ENCODE data around the gene VAV2. TPM values are rescaled to one million over a fixed set of nuclear protein-coding genes. Genes with fewer than 3 reads are reported as not detected.

Gene VAV2
- total and polyA plus RNA-seq, 2 experiments from 2014 or later = 8.1 to 28.9 TPM

GRCh38 chr9:133800266-133800665 lies 191.9 kb downstream of the VAV2 start (continued):
- TF ChIP-seq, protein P1, sequence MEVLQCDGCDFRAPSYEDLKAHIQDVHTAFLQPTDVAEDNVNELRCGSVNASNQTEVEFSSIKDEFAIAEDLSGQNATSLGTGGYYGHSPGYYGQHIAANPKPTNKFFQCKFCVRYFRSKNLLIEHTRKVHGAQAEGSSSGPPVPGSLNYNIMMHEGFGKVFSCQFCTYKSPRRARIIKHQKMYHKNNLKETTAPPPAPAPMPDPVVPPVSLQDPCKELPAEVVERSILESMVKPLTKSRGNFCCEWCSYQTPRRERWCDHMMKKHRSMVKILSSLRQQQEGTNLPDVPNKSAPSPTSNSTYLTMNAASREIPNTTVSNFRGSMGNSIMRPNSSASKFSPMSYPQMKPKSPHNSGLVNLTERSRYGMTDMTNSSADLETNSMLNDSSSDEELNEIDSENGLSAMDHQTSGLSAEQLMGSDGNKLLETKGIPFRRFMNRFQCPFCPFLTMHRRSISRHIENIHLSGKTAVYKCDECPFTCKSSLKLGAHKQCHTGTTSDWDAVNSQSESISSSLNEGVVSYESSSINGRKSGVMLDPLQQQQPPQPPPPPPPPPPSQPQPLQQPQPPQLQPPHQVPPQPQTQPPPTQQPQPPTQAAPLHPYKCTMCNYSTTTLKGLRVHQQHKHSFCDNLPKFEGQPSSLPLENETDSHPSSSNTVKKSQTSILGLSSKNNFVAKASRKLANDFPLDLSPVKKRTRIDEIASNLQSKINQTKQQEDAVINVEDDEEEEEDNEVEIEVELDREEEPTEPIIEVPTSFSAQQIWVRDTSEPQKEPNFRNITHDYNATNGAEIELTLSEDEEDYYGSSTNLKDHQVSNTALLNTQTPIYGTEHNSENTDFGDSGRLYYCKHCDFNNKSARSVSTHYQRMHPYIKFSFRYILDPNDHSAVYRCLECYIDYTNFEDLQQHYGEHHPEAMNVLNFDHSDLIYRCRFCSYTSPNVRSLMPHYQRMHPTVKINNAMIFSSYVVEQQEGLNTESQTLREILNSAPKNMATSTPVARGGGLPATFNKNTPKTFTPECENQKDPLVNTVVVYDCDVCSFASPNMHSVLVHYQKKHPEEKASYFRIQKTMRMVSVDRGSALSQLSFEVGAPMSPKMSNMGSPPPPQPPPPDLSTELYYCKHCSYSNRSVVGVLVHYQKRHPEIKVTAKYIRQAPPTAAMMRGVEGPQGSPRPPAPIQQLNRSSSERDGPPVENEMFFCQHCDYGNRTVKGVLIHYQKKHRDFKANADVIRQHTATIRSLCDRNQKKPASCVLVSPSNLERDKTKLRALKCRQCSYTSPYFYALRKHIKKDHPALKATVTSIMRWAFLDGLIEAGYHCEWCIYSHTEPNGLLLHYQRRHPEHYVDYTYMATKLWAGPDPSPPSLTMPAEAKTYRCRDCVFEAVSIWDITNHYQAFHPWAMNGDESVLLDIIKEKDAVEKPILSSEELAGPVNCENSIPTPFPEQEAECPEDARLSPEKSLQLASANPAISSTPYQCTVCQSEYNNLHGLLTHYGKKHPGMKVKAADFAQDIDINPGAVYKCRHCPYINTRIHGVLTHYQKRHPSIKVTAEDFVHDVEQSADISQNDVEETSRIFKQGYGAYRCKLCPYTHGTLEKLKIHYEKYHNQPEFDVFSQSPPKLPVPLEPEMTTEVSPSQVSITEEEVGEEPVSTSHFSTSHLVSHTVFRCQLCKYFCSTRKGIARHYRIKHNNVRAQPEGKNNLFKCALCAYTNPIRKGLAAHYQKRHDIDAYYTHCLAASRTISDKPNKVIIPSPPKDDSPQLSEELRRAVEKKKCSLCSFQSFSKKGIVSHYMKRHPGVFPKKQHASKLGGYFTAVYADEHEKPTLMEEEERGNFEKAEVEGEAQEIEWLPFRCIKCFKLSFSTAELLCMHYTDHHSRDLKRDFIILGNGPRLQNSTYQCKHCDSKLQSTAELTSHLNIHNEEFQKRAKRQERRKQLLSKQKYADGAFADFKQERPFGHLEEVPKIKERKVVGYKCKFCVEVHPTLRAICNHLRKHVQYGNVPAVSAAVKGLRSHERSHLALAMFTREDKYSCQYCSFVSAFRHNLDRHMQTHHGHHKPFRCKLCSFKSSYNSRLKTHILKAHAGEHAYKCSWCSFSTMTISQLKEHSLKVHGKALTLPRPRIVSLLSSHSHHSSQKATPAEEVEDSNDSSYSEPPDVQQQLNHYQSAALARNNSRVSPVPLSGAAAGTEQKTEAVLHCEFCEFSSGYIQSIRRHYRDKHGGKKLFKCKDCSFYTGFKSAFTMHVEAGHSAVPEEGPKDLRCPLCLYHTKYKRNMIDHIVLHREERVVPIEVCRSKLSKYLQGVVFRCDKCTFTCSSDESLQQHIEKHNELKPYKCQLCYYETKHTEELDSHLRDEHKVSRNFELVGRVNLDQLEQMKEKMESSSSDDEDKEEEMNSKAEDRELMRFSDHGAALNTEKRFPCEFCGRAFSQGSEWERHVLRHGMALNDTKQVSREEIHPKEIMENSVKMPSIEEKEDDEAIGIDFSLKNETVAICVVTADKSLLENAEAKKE (CRISPR knock-in tag; IDR thresholded peaks at IDR 0.05) = no peak
- TF ChIP-seq EZH2phosphoT487 (IDR thresholded peaks at IDR 0.05; ENCODE audit: unreplicated experiment) (no peak), ZNF114 (CRISPR knock-in tag; IDR thresholded peaks at IDR 0.05) (no peak), NANOG (IDR thresholded peaks at IDR 0.05; ENCODE audit: borderline replicate concordance) (no peak), ETS1 (IDR thresholded peaks at IDR 0.05) (no peak)
- TF ChIP-seq, protein P2, sequence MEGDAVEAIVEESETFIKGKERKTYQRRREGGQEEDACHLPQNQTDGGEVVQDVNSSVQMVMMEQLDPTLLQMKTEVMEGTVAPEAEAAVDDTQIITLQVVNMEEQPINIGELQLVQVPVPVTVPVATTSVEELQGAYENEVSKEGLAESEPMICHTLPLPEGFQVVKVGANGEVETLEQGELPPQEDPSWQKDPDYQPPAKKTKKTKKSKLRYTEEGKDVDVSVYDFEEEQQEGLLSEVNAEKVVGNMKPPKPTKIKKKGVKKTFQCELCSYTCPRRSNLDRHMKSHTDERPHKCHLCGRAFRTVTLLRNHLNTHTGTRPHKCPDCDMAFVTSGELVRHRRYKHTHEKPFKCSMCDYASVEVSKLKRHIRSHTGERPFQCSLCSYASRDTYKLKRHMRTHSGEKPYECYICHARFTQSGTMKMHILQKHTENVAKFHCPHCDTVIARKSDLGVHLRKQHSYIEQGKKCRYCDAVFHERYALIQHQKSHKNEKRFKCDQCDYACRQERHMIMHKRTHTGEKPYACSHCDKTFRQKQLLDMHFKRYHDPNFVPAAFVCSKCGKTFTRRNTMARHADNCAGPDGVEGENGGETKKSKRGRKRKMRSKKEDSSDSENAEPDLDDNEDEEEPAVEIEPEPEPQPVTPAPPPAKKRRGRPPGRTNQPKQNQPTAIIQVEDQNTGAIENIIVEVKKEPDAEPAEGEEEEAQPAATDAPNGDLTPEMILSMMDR (conservative IDR thresholded peaks at IDR 0.05; ENCODE audit: low read depth in 2 of 2) = no peak

DNA sequence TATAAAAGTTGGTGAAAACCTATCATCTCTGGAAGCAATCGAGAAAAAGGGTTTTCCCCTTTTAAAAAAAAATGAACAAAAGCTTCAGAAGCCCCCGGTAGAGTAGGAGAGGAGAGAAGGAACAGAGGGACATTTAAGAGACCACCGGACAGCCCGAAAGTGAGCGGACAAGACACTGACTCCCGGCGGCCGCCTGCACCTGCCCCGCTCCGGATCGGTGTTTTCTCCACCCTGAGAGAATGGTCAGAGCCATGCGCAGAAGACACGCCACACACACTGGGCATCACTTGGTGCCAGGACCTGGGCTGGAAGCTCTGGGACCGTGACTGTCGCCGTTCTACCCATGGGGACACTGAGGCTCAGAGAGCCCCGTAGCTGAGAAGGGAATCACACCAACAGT lies 192.4 kb downstream of the VAV2 start:
- Histone ChIP-seq H3K9me2 (ENCODE audit: insufficient read depth) (no peaks in the 10 kb centered on the region), H3K27me3 (ENCODE audit: insufficient read depth) (no peaks in the 10 kb centered on the region), H4K20me1 (replicated peaks; ENCODE audit: insufficient read depth) (no peaks in the 10 kb centered on the region), H3F3A (replicated peaks; ENCODE audit: low read depth) (no peaks in the 10 kb centered on the region), H3K79me2 (replicated peaks; ENCODE audit: insufficient read depth) (no peaks in the 10 kb centered on the region), H3K4me3 (no peak overlapping the region), H3K27ac (ENCODE audit: low read depth) (no peak overlapping the region), H3K36me3 (ENCODE audit: insufficient read depth) (no peaks in the 10 kb centered on the region), H2AFZ (no peak overlapping the region), H3K4me2 (no peak overlapping the region), H3K4me1 (ENCODE audit: insufficient read depth) (no peaks in the 10 kb centered on the region)
- DNase-seq (ENCODE audit: low spot score) = no peak
- H3K4me3 Mint-ChIP-seq = no peak overlapping the region; the same call in 2 of the 3 replicates
- peaks cover 4% of the 10 kb centered on the region; the same call in 2 of the 3 replicates for H3K4me1 Mint-ChIP-seq
- H3K9me3 Mint-ChIP-seq = no peaks in the 10 kb centered on the region
- H3K27me3 Mint-ChIP-seq (ENCODE audit: insufficient read depth, low read depth, poor library complexity) = peaks cover 7% of the 10 kb centered on the region
- no peak overlapping the region for H3K27ac Mint-ChIP-seq
- peaks cover 3% of the 10 kb centered on the region; the same call in 1 of the 3 replicates for H3K36me3 Mint-ChIP-seq (ENCODE audit: low read depth)
- ATAC-seq = no peak
- TF ChIP-seq, protein P2 (conservative IDR thresholded peaks at IDR 0.05; ENCODE audit: low read depth in 2 of 2) = no peak
- TF ChIP-seq NANOG (IDR thresholded peaks at IDR 0.05; ENCODE audit: borderline replicate concordance) = no peak

Data from GM23338 (cell line).